Measurements from ENCODE around the gene BCAS3. TPM values are rescaled to one million over a fixed set of nuclear protein-coding genes. Genes with fewer than 3 reads are reported as not detected.
"Not testable (repeated sequence)": the region's sequence is repeated elsewhere in the genome, so short reads cannot be mapped to it uniquely, and the experiment has no call there.

The BCAS3 gene
- total RNA-seq, 1 experiment from 2014 or later: 14.4 TPM

GRCh38 chr17:61240851-61241468, 563.3 kb downstream of the BCAS3 start:
- POLR2A ChIA-PET (ENCODE audit: low non-redundant PET): no interaction called here
- CTCF ChIA-PET: no interaction called here
- no peak for TF ChIP-seq CTCF (conservative IDR thresholded peaks at IDR 0.05; ENCODE audit: low read depth, low read length)
- TF ChIP-seq EZH2 (IDR thresholded peaks at IDR 0.05; ENCODE audit: borderline replicate concordance, low read depth, low read length, poor library complexity, severe bottlenecking): no peak
- H3K36me3 ChIP-seq (ENCODE audit: insufficient read depth, low read length, poor library complexity, severe bottlenecking): no peaks in the 10 kb centered on the region
- no peaks in the 10 kb centered on the region for H3K4me1 ChIP-seq (ENCODE audit: insufficient read depth, low read length, poor library complexity, severe bottlenecking)
- H3K27ac ChIP-seq (ENCODE audit: low read depth, low read length, poor library complexity, severe bottlenecking): no peak overlapping the region
- H3K27me3 ChIP-seq (replicated peaks; ENCODE audit: insufficient read depth, low read depth, low read length, poor library complexity): no peaks in the 10 kb centered on the region
- no TSS peak for BruUV-seq (replicated peaks)
- intact Hi-C loops (cut with micrococcal nuclease; ENCODE audit: unreplicated experiment): no loop called here
- H3K4me3 ChIP-seq (ENCODE audit: low read depth, low read length, poor library complexity, severe bottlenecking): no peak overlapping the region
- no peaks in the 10 kb centered on the region for H3K9me3 ChIP-seq (ENCODE audit: low read depth, low read length, poor library complexity, severe bottlenecking)
- DNase-seq (ENCODE audit: low spot score): no peak

DNA sequence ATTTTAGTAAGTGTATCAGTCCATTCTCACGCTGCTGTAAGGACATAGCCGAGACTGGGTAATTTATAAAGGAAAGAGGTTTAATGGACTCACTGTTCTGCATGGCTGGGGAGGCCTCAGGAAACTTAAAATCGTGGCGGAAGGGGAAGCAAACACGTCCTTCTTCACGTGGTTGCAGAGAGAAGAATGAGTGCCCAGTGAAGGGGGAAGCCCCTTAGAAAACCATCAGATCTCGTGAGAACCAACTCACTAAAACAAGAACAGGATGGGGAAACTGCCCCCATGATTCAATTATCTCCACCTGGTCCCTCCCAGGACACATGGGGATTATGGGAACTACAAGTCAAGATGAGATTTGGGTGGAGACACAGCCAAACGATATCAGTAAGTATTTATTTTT, 567.3 kb downstream of the BCAS3 start:
- H3K4me1 ChIP-seq (ENCODE audit: insufficient read depth, low read length, poor library complexity, severe bottlenecking); H3K4me3 ChIP-seq (ENCODE audit: low read depth, low read length, poor library complexity, severe bottlenecking); H3K27me3 ChIP-seq (replicated peaks; ENCODE audit: insufficient read depth, low read depth, low read length, poor library complexity); intact Hi-C loops (cut with micrococcal nuclease; ENCODE audit: unreplicated experiment); H3K36me3 ChIP-seq (ENCODE audit: insufficient read depth, low read length, poor library complexity, severe bottlenecking); BruUV-seq (replicated peaks); POLR2A ChIA-PET (ENCODE audit: low non-redundant PET); CTCF ChIA-PET; H3K9me3 ChIP-seq (ENCODE audit: low read depth, low read length, poor library complexity, severe bottlenecking); DNase-seq (ENCODE audit: low spot score); H3K27ac ChIP-seq (ENCODE audit: low read depth, low read length, poor library complexity, severe bottlenecking): not testable (repeated sequence)

GRCh38 chr17:61245706-61246135, 568.1 kb downstream of the BCAS3 start:
- Histone ChIP-seq H3K9me3 (ENCODE audit: low read depth, low read length, poor library complexity, severe bottlenecking) (no peaks in the 10 kb centered on the region), H3K4me3 (ENCODE audit: low read depth, low read length, poor library complexity, severe bottlenecking) (no peak overlapping the region), H3K27me3 (replicated peaks; ENCODE audit: insufficient read depth, low read depth, low read length, poor library complexity) (no peaks in the 10 kb centered on the region), H3K27ac (ENCODE audit: low read depth, low read length, poor library complexity, severe bottlenecking) (no peak overlapping the region), H3K4me1 (ENCODE audit: insufficient read depth, low read length, poor library complexity, severe bottlenecking) (no peaks in the 10 kb centered on the region), H3K36me3 (ENCODE audit: insufficient read depth, low read length, poor library complexity, severe bottlenecking) (no peaks in the 10 kb centered on the region)
- ChIA-PET CTCF (no interaction called here), POLR2A (ENCODE audit: low non-redundant PET) (no interaction called here)
- no TSS peak for BruUV-seq (replicated peaks)
- TF ChIP-seq EZH2 (IDR thresholded peaks at IDR 0.05; ENCODE audit: borderline replicate concordance, low read depth, low read length, poor library complexity, severe bottlenecking) (no peak), CTCF (conservative IDR thresholded peaks at IDR 0.05; ENCODE audit: low read depth, low read length) (no peak)
- intact Hi-C loops (cut with micrococcal nuclease; ENCODE audit: unreplicated experiment): no loop called here
- no peak for DNase-seq (ENCODE audit: low spot score)

DNA sequence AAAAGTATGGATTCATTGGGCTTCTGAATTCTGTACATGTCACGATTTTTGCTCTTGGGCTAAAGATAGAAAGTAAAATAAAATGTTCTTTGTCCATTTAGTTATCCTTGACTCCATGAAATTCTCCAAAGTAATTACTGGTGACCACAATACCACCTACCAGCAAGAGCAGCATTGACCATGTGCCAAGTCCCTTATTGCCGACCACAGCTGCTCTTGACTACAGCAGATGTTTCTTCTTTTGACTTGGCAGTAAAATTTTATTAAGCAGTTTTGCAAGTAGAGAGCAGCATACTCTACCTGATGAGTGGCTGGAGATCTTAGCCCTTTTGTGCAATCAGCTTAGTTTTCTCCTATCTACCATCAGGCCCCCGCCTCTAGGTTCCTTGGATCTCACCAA, 569.8 kb downstream of the BCAS3 start:
- Histone ChIP-seq H3K27ac (ENCODE audit: low read depth, low read length, poor library complexity, severe bottlenecking) (no peak overlapping the region), H3K4me1 (ENCODE audit: insufficient read depth, low read length, poor library complexity, severe bottlenecking) (no peaks in the 10 kb centered on the region), H3K36me3 (ENCODE audit: insufficient read depth, low read length, poor library complexity, severe bottlenecking) (no peaks in the 10 kb centered on the region), H3K27me3 (replicated peaks; ENCODE audit: insufficient read depth, low read depth, low read length, poor library complexity) (no peaks in the 10 kb centered on the region), H3K9me3 (ENCODE audit: low read depth, low read length, poor library complexity, severe bottlenecking) (no peaks in the 10 kb centered on the region), H3K4me3 (ENCODE audit: low read depth, low read length, poor library complexity, severe bottlenecking) (no peak overlapping the region)
- BruUV-seq (replicated peaks): no TSS peak
- POLR2A ChIA-PET (ENCODE audit: low non-redundant PET): no interaction called here
- DNase-seq (ENCODE audit: low spot score): no peak
- intact Hi-C loops (cut with micrococcal nuclease; ENCODE audit: unreplicated experiment): no loop called here
- CTCF ChIA-PET: no interaction called here
- no peak for TF ChIP-seq CTCF (conservative IDR thresholded peaks at IDR 0.05; ENCODE audit: low read depth, low read length)
- no peak for TF ChIP-seq EZH2 (IDR thresholded peaks at IDR 0.05; ENCODE audit: borderline replicate concordance, low read depth, low read length, poor library complexity, severe bottlenecking)

Measured in A673 (cell line).